ENCODE measurements around the gene FOXD1. TPM values are rescaled to one million over a fixed set of nuclear protein-coding genes. Genes with fewer than 3 reads are reported as not detected.
"Not testable (repeated sequence)": the region's sequence is repeated elsewhere in the genome, so short reads cannot be mapped to it uniquely, and the experiment has no call there.

Gene FOXD1
- total and polyA plus RNA-seq, 9 donors: 0.08 to 0.73 (median 0.15) TPM; not detected in 1

GRCh38 chr5:73412597-73412988, 36.0 kb downstream of the FOXD1 start:
- H3K9me3 ChIP-seq: no peaks in the 10 kb centered on the region
- H3K27ac ChIP-seq: no peak overlapping the region
- H3K4me1 ChIP-seq (ENCODE audit: insufficient read depth): no peaks in the 10 kb centered on the region
- H3K4me3 ChIP-seq: no peak overlapping the region
- no peak for TF ChIP-seq EP300 (IDR thresholded peaks at IDR 0.05)
- H3K27me3 ChIP-seq: no peaks in the 10 kb centered on the region
- no peaks in the 10 kb centered on the region for H3K36me3 ChIP-seq
- no peak for DNase-seq
- WGBS, 3 donors: 82 to 85% (median 85%) methylated on average over 1 of the region's 1 CpG
- intact Hi-C loops (cut with DNase I): no loop called here

- DNase-seq: no peak
- Histone ChIP-seq H3K9me3 (no peaks in the 10 kb centered on the region), H3K4me3 (no peak overlapping the region), H3K27ac (no peak overlapping the region), H3K4me1 (ENCODE audit: insufficient read depth) (no peaks in the 10 kb centered on the region), H3K27me3 (no peaks in the 10 kb centered on the region), H3K36me3 (no peaks in the 10 kb centered on the region)
- TF ChIP-seq CTCF (IDR thresholded peaks at IDR 0.05) (no peak), POLR2A (IDR thresholded peaks at IDR 0.05) (no peak), EP300 (IDR thresholded peaks at IDR 0.05) (no peak)
- intact Hi-C loops (cut with DNase I): no loop called here
- WGBS, 3 donors: 41 to 71% (median 54%) methylated on average over 5 of the region's 5 CpGs
Measured at GRCh38 chr5:73411936-73412596, 36.5 kb downstream of the FOXD1 start.

- WGBS, 3 donors: 87 to 95% (median 93%) methylated on average over 18 of the region's 18 CpGs
- H3K9me3 ChIP-seq; H3K27ac ChIP-seq; H3K4me1 ChIP-seq (ENCODE audit: insufficient read depth); intact Hi-C loops (cut with DNase I); H3K27me3 ChIP-seq; H3K4me3 ChIP-seq; H3K36me3 ChIP-seq; DNase-seq: not testable (repeated sequence)
Measured at GRCh38 chr5:73409927-73410326, 38.6 kb downstream of the FOXD1 start.

- no peaks in the 10 kb centered on the region for H3K27me3 ChIP-seq
- H3K36me3 ChIP-seq: no peaks in the 10 kb centered on the region
- 30 to 45% (median 32%) methylated on average over 1 of the region's 1 CpG for WGBS, 3 donors
- no peak for TF ChIP-seq CTCF (IDR thresholded peaks at IDR 0.05)
- TF ChIP-seq EP300 (IDR thresholded peaks at IDR 0.05): no peak
- H3K27ac ChIP-seq: no peak overlapping the region
- H3K4me1 ChIP-seq (ENCODE audit: insufficient read depth): no peaks in the 10 kb centered on the region
- DNase-seq: no peak
- no peak overlapping the region for H3K4me3 ChIP-seq
- no peaks in the 10 kb centered on the region for H3K9me3 ChIP-seq
- intact Hi-C loops (cut with DNase I): no loop called here
Measured at GRCh38 chr5:73405691-73406090, 42.9 kb downstream of the FOXD1 start.

- TF ChIP-seq POLR2A (IDR thresholded peaks at IDR 0.05) (no peak), EP300 (IDR thresholded peaks at IDR 0.05) (no peak), CTCF (IDR thresholded peaks at IDR 0.05) (no peak)
- DNase-seq: no peak
- H3K4me3 ChIP-seq: no peak overlapping the region
- H3K4me1 ChIP-seq (ENCODE audit: insufficient read depth): no peaks in the 10 kb centered on the region
- H3K9me3 ChIP-seq: no peaks in the 10 kb centered on the region
- H3K27ac ChIP-seq: no peak overlapping the region
- no peaks in the 10 kb centered on the region for H3K36me3 ChIP-seq
- intact Hi-C loops (cut with DNase I): no loop called here
- no peaks in the 10 kb centered on the region for H3K27me3 ChIP-seq
Measured at GRCh38 chr5:73399775-73400174, 48.8 kb downstream of the FOXD1 start.

Other genes with a start within 250 kb of the FOXD1 start
- gene BTF3, start 49.7 kb upstream of the FOXD1 start, total RNA-seq: 1,000 to 10,000 TPM in 2 of 7 donors, 100 to 1,000 TPM in 5; 648 to 1,276 (median 885) TPM
- 1,000 to 10,000 TPM; 1,240 to 1,776 TPM for gene BTF3, start 49.7 kb upstream of the FOXD1 start, polyA plus RNA-seq
- 10 to 100 TPM; 22.3 to 44.2 (median 23.1) TPM for gene ANKRA2, start 116.9 kb upstream of the FOXD1 start, total RNA-seq
- gene ANKRA2, start 116.9 kb upstream of the FOXD1 start, polyA plus RNA-seq: 10 to 100 TPM; 25.5 to 28.3 TPM
- 10 to 100 TPM in 6 of 7 donors, 1 to 10 TPM in 1; 8.5 to 28.0 (median 16.2) TPM for gene UTP15, start 117.0 kb upstream of the FOXD1 start, total RNA-seq
- gene UTP15, start 117.0 kb upstream of the FOXD1 start, polyA plus RNA-seq: 1 to 10 TPM; 3.5 to 7.6 TPM
- gene ARHGEF28, start 177.4 kb upstream of the FOXD1 start, total RNA-seq: 10 to 100 TPM; 29.4 to 75.6 (median 36.6) TPM
- gene ARHGEF28, start 177.4 kb upstream of the FOXD1 start, polyA plus RNA-seq: 10 to 100 TPM; 21.5 to 34.0 TPM